ENCODE data around the gene LORICRIN. TPM values are rescaled to one million over a fixed set of nuclear protein-coding genes. Genes with fewer than 3 reads are reported as not detected.

The LORICRIN gene
- total and polyA plus RNA-seq, 9 donors: 0.07 to 0.25 TPM; not detected in 7

DNA sequence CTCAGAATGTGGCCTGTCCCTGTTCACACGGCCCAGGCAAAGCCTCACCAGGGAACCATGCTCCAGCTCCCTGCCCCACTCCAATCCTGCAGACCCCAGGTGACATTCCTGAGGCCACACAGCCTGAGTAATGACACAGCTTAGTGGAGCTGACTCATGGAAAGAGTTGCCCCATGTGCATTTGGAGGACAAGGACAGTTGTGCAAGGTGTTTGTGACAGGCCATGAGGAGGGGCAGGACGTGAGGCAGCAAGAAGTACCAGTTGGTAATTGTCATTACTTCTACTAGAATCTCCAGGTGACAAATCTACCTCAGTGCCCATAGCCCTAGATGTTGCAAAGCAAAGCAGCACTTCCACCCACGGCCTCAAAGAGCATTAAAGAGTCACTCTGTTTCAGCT lies 26.9 kb upstream of the LORICRIN start:
- WGBS, 3 donors: 72 to 84% (median 77%) methylated on average over 3 of the region's 3 CpGs
- TF ChIP-seq EP300 (IDR thresholded peaks at IDR 0.05) (no peak), POLR2A (IDR thresholded peaks at IDR 0.05) (no peak)
- TF ChIP-seq, protein P1, sequence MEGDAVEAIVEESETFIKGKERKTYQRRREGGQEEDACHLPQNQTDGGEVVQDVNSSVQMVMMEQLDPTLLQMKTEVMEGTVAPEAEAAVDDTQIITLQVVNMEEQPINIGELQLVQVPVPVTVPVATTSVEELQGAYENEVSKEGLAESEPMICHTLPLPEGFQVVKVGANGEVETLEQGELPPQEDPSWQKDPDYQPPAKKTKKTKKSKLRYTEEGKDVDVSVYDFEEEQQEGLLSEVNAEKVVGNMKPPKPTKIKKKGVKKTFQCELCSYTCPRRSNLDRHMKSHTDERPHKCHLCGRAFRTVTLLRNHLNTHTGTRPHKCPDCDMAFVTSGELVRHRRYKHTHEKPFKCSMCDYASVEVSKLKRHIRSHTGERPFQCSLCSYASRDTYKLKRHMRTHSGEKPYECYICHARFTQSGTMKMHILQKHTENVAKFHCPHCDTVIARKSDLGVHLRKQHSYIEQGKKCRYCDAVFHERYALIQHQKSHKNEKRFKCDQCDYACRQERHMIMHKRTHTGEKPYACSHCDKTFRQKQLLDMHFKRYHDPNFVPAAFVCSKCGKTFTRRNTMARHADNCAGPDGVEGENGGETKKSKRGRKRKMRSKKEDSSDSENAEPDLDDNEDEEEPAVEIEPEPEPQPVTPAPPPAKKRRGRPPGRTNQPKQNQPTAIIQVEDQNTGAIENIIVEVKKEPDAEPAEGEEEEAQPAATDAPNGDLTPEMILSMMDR (IDR thresholded peaks at IDR 0.05): no peak
- no peaks in the 10 kb centered on the region for H3K36me3 ChIP-seq
- no peaks in the 10 kb centered on the region for H3K27me3 ChIP-seq
- intact Hi-C loops (cut with DNase I): no loop called here
- DNase-seq: no peak
- H3K4me1 ChIP-seq (ENCODE audit: insufficient read depth): no peaks in the 10 kb centered on the region
- no peaks in the 10 kb centered on the region for H3K9me3 ChIP-seq
- no peak overlapping the region for H3K27ac ChIP-seq
- H3K4me3 ChIP-seq: no peak overlapping the region

DNA sequence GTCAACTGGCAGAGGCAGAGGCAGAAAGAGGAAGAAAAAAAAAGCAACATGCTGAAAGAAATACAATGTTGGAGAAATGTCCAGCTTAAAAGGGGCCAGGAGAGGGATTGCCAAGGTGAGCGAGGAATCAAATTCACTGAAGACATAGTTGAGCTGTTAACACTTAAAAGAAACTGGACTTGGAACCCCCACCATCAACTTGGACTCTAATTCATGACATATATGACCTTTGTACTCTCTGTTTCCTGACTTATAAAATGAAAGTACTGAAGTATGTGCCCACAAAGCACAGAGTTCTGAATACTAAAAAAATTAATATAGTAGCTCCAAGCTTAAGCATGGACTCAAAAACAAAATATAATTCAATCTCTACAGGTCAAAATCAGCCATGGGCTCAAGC lies 26.0 kb upstream of the LORICRIN start:
- TF ChIP-seq EP300 (IDR thresholded peaks at IDR 0.05): no peak
- TF ChIP-seq, protein P1 (IDR thresholded peaks at IDR 0.05): no peak
- no peak for TF ChIP-seq POLR2A (IDR thresholded peaks at IDR 0.05)
- Histone ChIP-seq H3K27ac (no peak overlapping the region), H3K27me3 (no peaks in the 10 kb centered on the region), H3K36me3 (no peaks in the 10 kb centered on the region), H3K4me1 (ENCODE audit: insufficient read depth) (no peaks in the 10 kb centered on the region), H3K4me3 (no peak overlapping the region), H3K9me3 (no peaks in the 10 kb centered on the region)
- intact Hi-C loops (cut with DNase I): no loop called here
- no peak for DNase-seq
- WGBS, 3 donors: 77 to 92% (median 90%) methylated on average over 1 of the region's 1 CpG

DNA sequence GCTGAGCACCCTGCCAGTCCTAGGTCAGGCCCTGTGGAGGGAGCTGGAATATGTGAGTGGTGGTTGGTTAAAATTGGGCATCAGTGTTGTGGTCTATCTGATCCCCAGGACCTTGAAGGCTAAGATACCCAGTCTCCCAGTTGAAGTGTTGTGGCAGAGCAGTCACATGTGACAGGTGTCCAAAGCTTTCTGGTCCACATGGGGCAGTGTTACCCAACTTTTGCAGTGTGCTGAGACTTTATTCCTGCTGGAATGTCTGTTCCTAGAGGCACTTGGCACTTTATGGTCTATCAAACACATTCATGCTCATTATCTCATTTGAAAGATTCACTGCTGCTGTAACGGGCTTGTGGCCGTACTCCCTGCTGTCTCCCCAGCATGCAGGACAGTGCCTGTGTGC lies 21.0 kb upstream of the LORICRIN start:
- intact Hi-C loops (cut with DNase I): no loop called here
- 44 to 68% (median 64%) methylated on average over 2 of the region's 2 CpGs for WGBS, 3 donors
- Histone ChIP-seq H3K27ac (no peak overlapping the region), H3K9me3 (no peaks in the 10 kb centered on the region), H3K4me3 (no peak overlapping the region), H3K36me3 (no peaks in the 10 kb centered on the region), H3K4me1 (ENCODE audit: insufficient read depth) (no peaks in the 10 kb centered on the region), H3K27me3 (no peaks in the 10 kb centered on the region)
- DNase-seq: no peak
- TF ChIP-seq, protein P1 (IDR thresholded peaks at IDR 0.05): no peak
- TF ChIP-seq EP300 (IDR thresholded peaks at IDR 0.05) (no peak), POLR2A (IDR thresholded peaks at IDR 0.05) (no peak)

DNA sequence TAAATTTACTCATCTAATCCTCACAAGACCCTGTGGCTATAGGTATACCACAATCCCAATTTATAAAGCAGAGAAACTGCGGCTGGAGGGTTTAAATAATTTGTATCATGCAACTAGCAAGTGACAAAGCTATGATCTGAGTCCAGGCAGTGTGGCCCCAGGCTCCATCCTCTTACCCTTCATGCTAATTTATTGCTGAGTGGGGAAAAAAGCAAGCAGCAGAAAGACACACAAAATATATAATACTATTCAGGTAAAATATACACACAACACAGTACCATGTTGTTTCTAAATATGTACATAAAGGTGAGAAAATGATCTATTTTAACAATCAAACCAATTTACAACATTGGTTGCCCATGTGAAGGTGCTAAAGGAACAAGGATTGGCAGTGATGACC lies 17.3 kb upstream of the LORICRIN start:
- intact Hi-C loops (cut with DNase I): no loop called here
- Histone ChIP-seq H3K27ac (no peak overlapping the region), H3K4me3 (no peak overlapping the region), H3K9me3 (no peaks in the 10 kb centered on the region), H3K27me3 (no peaks in the 10 kb centered on the region), H3K4me1 (ENCODE audit: insufficient read depth) (no peaks in the 10 kb centered on the region), H3K36me3 (no peaks in the 10 kb centered on the region)
- no peak for DNase-seq
- TF ChIP-seq, protein P1 (IDR thresholded peaks at IDR 0.05): no peak
- TF ChIP-seq POLR2A (IDR thresholded peaks at IDR 0.05) (no peak), EP300 (IDR thresholded peaks at IDR 0.05) (no peak)
- WGBS, 3 donors: 86 to 91% (median 90%) methylated on average over 1 of the region's 1 CpG

DNA sequence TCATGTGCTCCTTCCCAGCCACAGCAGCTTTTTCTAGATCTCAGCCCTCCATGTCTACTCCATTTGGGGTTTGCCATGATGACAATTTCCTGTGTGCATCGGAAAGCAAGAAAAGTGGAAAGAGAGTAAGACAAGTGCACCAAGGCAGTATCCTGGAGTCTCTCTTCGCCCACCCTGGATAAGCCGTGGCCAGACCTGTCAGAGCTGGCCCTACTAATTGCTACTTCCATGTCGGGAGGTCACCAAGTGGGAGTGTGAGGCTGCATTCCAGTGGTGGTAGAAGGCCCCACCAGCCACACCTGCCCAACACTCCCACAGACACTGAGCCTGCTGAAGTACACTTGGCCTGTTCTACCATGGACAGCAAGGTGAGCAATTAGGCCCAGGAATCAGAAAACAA lies 14.0 kb upstream of the LORICRIN start:
- intact Hi-C loops (cut with DNase I): no loop called here
- DNase-seq: no peak
- H3K9me3 ChIP-seq: no peaks in the 10 kb centered on the region
- H3K27ac ChIP-seq: no peak overlapping the region
- H3K27me3 ChIP-seq: no peaks in the 10 kb centered on the region
- 73 to 75% (median 74%) methylated on average over 4 of the region's 4 CpGs for whole genome bisulfite sequencing, 3 donors
- H3K36me3 ChIP-seq: no peaks in the 10 kb centered on the region
- TF ChIP-seq EP300 (IDR thresholded peaks at IDR 0.05): no peak
- no peak for TF ChIP-seq POLR2A (IDR thresholded peaks at IDR 0.05)
- TF ChIP-seq, protein P1 (IDR thresholded peaks at IDR 0.05): no peak
- H3K4me3 ChIP-seq: no peak overlapping the region
- H3K4me1 ChIP-seq (ENCODE audit: insufficient read depth): no peaks in the 10 kb centered on the region

Data from ovary (tissue), 9 donors.